Activated CD4-positive, CD25-positive, alpha-beta regulatory T cell treated with anti-CD3 and anti-CD28 coated beads, Interleukin-2, amount 50 U/mL, for 16 hours (primary cell): Measurements from ENCODE around the gene ARHGAP25.

ENCODE experiments used
- DNase-seq: peaks from one replicate; pipeline ENCODE4 v3.0.0-alpha.2; 2020; ENCODE audit warnings: low read depth, low spot score

The ARHGAP25 gene

GRCh38 chr2:68742626-68743415, 8.2 kb downstream of the ARHGAP25 start:
- DNase-seq: no peak

- no peak for DNase-seq
Measured at GRCh38 chr2:68743531-68743930, 8.9 kb downstream of the ARHGAP25 start.

- no peak for DNase-seq
Measured at GRCh38 chr2:68744366-68744912, 9.8 kb downstream of the ARHGAP25 start.

- DNase-seq: no peak
Measured at GRCh38 chr2:68745006-68745405, 10.4 kb downstream of the ARHGAP25 start.

- no peak for DNase-seq
Measured at GRCh38 chr2:68746408-68746807, 11.8 kb downstream of the ARHGAP25 start.

- no peak for DNase-seq
Measured at GRCh38 chr2:68747413-68747812, 12.8 kb downstream of the ARHGAP25 start.

- no peak for DNase-seq
Measured at GRCh38 chr2:68747900-68748299, 13.3 kb downstream of the ARHGAP25 start.

- no peak for DNase-seq
Measured at GRCh38 chr2:68748568-68748967, 14.0 kb downstream of the ARHGAP25 start.

- DNase-seq: no peak
Measured at GRCh38 chr2:68749345-68749744, 14.7 kb downstream of the ARHGAP25 start.

GRCh38 chr2:68750592-68751396, 16.2 kb downstream of the ARHGAP25 start:
- no peak for DNase-seq

- DNase-seq: peak; percentile 80
Measured at GRCh38 chr2:68751397-68752339, 17.1 kb downstream of the ARHGAP25 start.

GRCh38 chr2:68753318-68753717, 18.7 kb downstream of the ARHGAP25 start:
- no peak for DNase-seq

- DNase-seq: no peak
Measured at GRCh38 chr2:68755071-68755470, 20.5 kb downstream of the ARHGAP25 start.

- no peak for DNase-seq
Measured at GRCh38 chr2:68756178-68756577, 21.6 kb downstream of the ARHGAP25 start.

- DNase-seq: no peak
Measured at GRCh38 chr2:68757081-68757480, 22.5 kb downstream of the ARHGAP25 start.

- no peak for DNase-seq
Measured at GRCh38 chr2:68762100-68762499, 27.5 kb downstream of the ARHGAP25 start.

- no peak for DNase-seq
Measured at GRCh38 chr2:68762665-68763064, 28.1 kb downstream of the ARHGAP25 start.

- DNase-seq: no peak
Measured at GRCh38 chr2:68764041-68764805, 29.6 kb downstream of the ARHGAP25 start.

- no peak for DNase-seq
Measured at GRCh38 chr2:68764806-68765311, 30.2 kb downstream of the ARHGAP25 start.

GRCh38 chr2:68765739-68766375, 31.2 kb downstream of the ARHGAP25 start:
- DNase-seq: no peak
